Measurements from ENCODE around the gene KRTAP10-9.

KRTAP10-9 gene

GRCh38 chr21:44653656-44654575, 27.0 kb downstream of the KRTAP10-9 start:
- H3K4me1 Mint-ChIP-seq: peaks cover 8% of the 10 kb centered on the region
- no peak for TF ChIP-seq CTCF (IDR thresholded peaks at IDR 0.05)

GRCh38 chr21:44654576-44655175, 27.8 kb downstream of the KRTAP10-9 start, which contains the start of gene KRTAP12-4:
Gene KRTAP12-4, minus strand, starts transcription at chr21:44654659. Its CDS starts 45 bp downstream, at chr21:44654614.
- H3K27ac Mint-ChIP-seq: no peak within 1 kb of the TSS
- peaks cover 12% of the 10 kb centered on the region for H3K27me3 Mint-ChIP-seq (ENCODE audit: low read depth, poor library complexity)
- TF ChIP-seq CTCF (IDR thresholded peaks at IDR 0.05): no peak

More at GRCh38 chr21:44653656-44654575, 27.0 kb downstream of the KRTAP10-9 start:
- Mint-ChIP-seq H3K36me3 (ENCODE audit: low read depth) (peaks cover 7% of the 10 kb centered on the region), H3K9me3 (peaks cover 43% of the 10 kb centered on the region), H3K27me3 (ENCODE audit: low read depth, poor library complexity) (peaks cover 12% of the 10 kb centered on the region), H3K4me3 (no peak overlapping the region), H3K27ac (no peak overlapping the region)
- no peak for DNase-seq

DNA sequence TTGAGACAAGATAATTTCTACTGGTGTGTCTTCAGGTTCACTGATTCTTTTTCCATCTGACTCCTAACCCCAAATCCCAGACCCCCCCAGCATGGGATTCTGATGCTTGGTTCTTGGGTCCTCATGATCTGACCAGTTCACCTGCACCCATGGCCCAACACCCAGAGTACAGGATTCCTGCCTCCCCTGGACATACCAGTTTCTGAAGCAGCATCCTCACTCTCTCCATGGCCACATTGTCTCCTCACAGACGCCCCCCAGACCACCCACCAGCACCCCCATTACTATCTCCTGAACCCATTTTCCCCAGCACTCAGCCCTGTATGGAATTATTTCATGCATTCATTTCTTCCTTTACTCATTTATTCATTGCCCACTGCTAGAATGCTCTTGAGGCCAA, 30.0 kb downstream of the KRTAP10-9 start:
- Mint-ChIP-seq H3K27me3 (ENCODE audit: low read depth, poor library complexity) (peaks cover 15% of the 10 kb centered on the region), H3K27ac (no peak overlapping the region), H3K4me1 (peaks cover 25% of the 10 kb centered on the region), H3K36me3 (ENCODE audit: low read depth) (peaks cover 7% of the 10 kb centered on the region), H3K4me3 (no peak overlapping the region), H3K9me3 (peaks cover 60% of the 10 kb centered on the region)
- TF ChIP-seq CTCF (IDR thresholded peaks at IDR 0.05): no peak
- no peak for DNase-seq

More at GRCh38 chr21:44654576-44655175, 27.8 kb downstream of the KRTAP10-9 start, which contains the start of gene KRTAP12-4:
- no peak for DNase-seq
- peaks cover 43% of the 10 kb centered on the region for H3K9me3 Mint-ChIP-seq
- H3K36me3 Mint-ChIP-seq (ENCODE audit: low read depth): peaks cover 7% of the 10 kb centered on the region
- no peak within 1 kb of the TSS for H3K4me3 Mint-ChIP-seq
- H3K4me1 Mint-ChIP-seq: peaks cover 16% of the 10 kb centered on the region

- Mint-ChIP-seq H3K36me3 (ENCODE audit: low read depth) (peaks cover 7% of the 10 kb centered on the region), H3K4me1 (peaks cover 25% of the 10 kb centered on the region), H3K27ac (no peak within 1 kb of the TSS), H3K9me3 (peaks cover 66% of the 10 kb centered on the region), H3K27me3 (ENCODE audit: low read depth, poor library complexity) (peaks cover 15% of the 10 kb centered on the region), H3K4me3 (no peak within 1 kb of the TSS)
- TF ChIP-seq CTCF (IDR thresholded peaks at IDR 0.05): no peak
- no peak for DNase-seq
Measured at GRCh38 chr21:44657635-44658540, 31.0 kb downstream of the KRTAP10-9 start, which contains the start of gene KRTAP12-3. Gene KRTAP12-3, plus strand, starts transcription at chr21:44657932. Its CDS starts 48 bp downstream, at chr21:44657980.

DNA sequence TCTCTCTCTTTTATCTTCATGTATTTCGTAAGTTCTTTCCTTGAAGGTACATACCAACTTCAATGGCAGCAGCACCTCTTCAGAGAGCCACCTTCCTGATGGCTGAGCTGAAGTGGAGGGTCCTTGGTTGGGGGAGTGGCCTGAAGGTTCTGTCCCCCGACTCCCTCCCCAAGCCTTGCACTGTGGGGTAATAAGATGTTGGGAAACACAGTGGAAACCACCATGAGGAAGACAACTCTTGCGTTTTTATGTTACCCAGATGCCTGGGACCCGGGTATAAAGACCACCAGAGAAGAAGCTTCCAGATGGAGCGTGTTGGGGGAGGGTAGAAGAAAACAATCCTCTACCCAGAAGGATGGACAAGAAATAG, 31.6 kb downstream of the KRTAP10-9 start:
- DNase-seq: no peak
- no peak for TF ChIP-seq CTCF (IDR thresholded peaks at IDR 0.05)
- Mint-ChIP-seq H3K36me3 (ENCODE audit: low read depth) (peaks cover 7% of the 10 kb centered on the region), H3K27me3 (ENCODE audit: low read depth, poor library complexity) (peaks cover 13% of the 10 kb centered on the region), H3K27ac (no peak overlapping the region), H3K4me1 (peaks cover 25% of the 10 kb centered on the region), H3K4me3 (no peak overlapping the region), H3K9me3 (peaks cover 62% of the 10 kb centered on the region)
